Measurements from ENCODE around the gene YARS1. TPM values are rescaled to one million over a fixed set of nuclear protein-coding genes. Genes with fewer than 3 reads are reported as not detected.

YARS1 gene
- total and polyA plus RNA-seq, 2 experiments from 2014 or later = 134 to 182 TPM

GRCh38 chr1:32743380-32744070, 73.6 kb downstream of the YARS1 start:
- no peaks in the 10 kb centered on the region; the same call in 1 of the 2 replicates for H4K20me1 ChIP-seq (replicated peaks; ENCODE audit: insufficient read depth)
- H3K4me1 ChIP-seq (ENCODE audit: insufficient read depth) = peaks cover 13% of the 10 kb centered on the region
- no peak overlapping the region; the same call in 1 of the 2 replicates for H3K4me3 ChIP-seq
- H3K36me3 ChIP-seq (ENCODE audit: insufficient read depth) = no peaks in the 10 kb centered on the region
- H3K79me2 ChIP-seq (replicated peaks; ENCODE audit: insufficient read depth) = no peaks in the 10 kb centered on the region
- peak overlapping the region; percentile 90 for H3K4me2 ChIP-seq
- peaks cover 19% of the 10 kb centered on the region for H3K27me3 ChIP-seq (ENCODE audit: insufficient read depth)
- H2AFZ ChIP-seq = no peak overlapping the region
- TF ChIP-seq ETS1 (IDR thresholded peaks at IDR 0.05) (no peak), ZNF462 (CRISPR knock-in tag; IDR thresholded peaks at IDR 0.05) (no peak), JUNB (IDR thresholded peaks at IDR 0.05; ENCODE audit: unreplicated experiment) (no peak), STAT1 (IDR thresholded peaks at IDR 0.05; ENCODE audit: unreplicated experiment) (no peak), EZH2 (IDR thresholded peaks at IDR 0.05; ENCODE audit: low read depth, unreplicated experiment) (no peak), REST (IDR thresholded peaks at IDR 0.05; ENCODE audit: unreplicated experiment) (no peak), CTCF (conservative IDR thresholded peaks at IDR 0.05; ENCODE audit: low read depth in 2 of 2) (no peak), NANOG (IDR thresholded peaks at IDR 0.05; ENCODE audit: borderline replicate concordance) (no peak), ZNF114 (CRISPR knock-in tag; IDR thresholded peaks at IDR 0.05) (no peak), POLR2AphosphoS5 (IDR thresholded peaks at IDR 0.05; ENCODE audit: low read depth) (no peak), ZNF331 (CRISPR knock-in tag; IDR thresholded peaks at IDR 0.05; ENCODE audit: low read depth) (no peak), CREB1 (CRISPR knock-in tag; IDR thresholded peaks at IDR 0.05; ENCODE audit: low read depth) (no peak), EZH2phosphoT487 (IDR thresholded peaks at IDR 0.05; ENCODE audit: unreplicated experiment) (no peak)
- ATAC-seq (no peak), DNase-seq (ENCODE audit: low spot score) (no peak)
- peaks cover 20% of the 10 kb centered on the region for H3K4me1 Mint-ChIP-seq
- H3K27ac ChIP-seq (ENCODE audit: low read depth) = no peak overlapping the region
- peak overlapping the region; percentile 74; the same call in 2 of the 3 replicates for H3K4me3 Mint-ChIP-seq
- H3F3A ChIP-seq (replicated peaks; ENCODE audit: low read depth) = peaks cover 20% of the 10 kb centered on the region
- no peaks in the 10 kb centered on the region for H3K36me3 Mint-ChIP-seq (ENCODE audit: low read depth)
- H3K27ac Mint-ChIP-seq = no peak overlapping the region
- H3K9me3 Mint-ChIP-seq = no peaks in the 10 kb centered on the region
- H3K27me3 Mint-ChIP-seq (ENCODE audit: insufficient read depth, low read depth, poor library complexity) = peaks cover 30% of the 10 kb centered on the region
- no peaks in the 10 kb centered on the region for H3K9me2 ChIP-seq (ENCODE audit: insufficient read depth)
